ENCODE results near the gene RANBP3L.
"Not testable (repeated sequence)": the region's sequence is repeated elsewhere in the genome, so short reads cannot be mapped to it uniquely, and the experiment has no call there.

Gene RANBP3L

DNA sequence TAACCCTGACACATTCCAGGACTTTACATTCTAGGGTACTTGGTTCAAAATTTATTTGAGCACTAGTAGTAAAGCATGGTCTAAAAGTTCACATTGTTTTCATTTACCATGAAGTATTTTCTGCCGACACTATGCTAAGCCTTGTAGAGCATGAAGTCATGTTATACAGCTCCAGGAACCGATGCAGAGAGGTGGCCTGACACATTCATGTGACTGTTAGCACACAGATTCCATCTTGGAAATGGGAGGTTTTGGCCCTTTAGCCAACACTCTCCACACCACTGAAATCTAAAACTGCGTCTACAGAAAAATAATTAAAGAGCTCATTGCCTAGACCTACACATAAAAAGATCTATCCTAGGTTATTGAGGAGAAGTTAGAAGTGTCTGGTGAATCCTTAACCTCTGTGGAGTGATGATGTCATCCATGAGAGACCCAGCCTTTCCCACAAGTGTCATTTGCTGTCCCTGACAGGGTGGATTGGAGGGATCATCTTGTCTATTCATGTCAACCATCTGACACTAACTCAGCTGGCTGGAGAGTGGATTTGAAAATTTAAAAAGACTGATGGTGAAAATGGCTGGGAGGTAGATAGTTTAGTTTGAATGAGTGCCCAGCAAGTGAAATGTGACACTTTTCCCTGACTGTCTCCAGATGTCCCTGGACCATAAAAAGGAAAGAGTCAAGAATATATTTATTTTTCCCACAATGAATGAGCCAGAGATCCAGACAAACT is 1.3 kb downstream of the RANBP3L start:
- no CpG with 5 or more reads among the region's 3 CpGs for WGBS (ENCODE audit: extremely low coverage, insufficient coverage, low lambda C conversion rate)
- Histone ChIP-seq H3K4me1 (ENCODE audit: control insufficient read depth, low read depth, low read length) (no peaks in the 10 kb centered on the region), H3K9ac (ENCODE audit: low read length) (no peak overlapping the region), H3K4me2 (ENCODE audit: low read length) (no peak overlapping the region), H3K36me3 (ENCODE audit: control insufficient read depth, insufficient read depth, low read length) (no peaks in the 10 kb centered on the region), H3K4ac (ENCODE audit: low read depth, low read length) (no peak overlapping the region), H4K5ac (ENCODE audit: low read length) (no peak overlapping the region), H3K79me1 (ENCODE audit: low read length) (no peaks in the 10 kb centered on the region), H3K4me3 (ENCODE audit: low read length) (no peak overlapping the region), H2BK15ac (replicated peaks; ENCODE audit: low read depth) (no peak overlapping the region), H3K27ac (ENCODE audit: low read depth, low read length) (no peak overlapping the region), H4K8ac (ENCODE audit: low read depth, low read length) (no peak overlapping the region), H3K23ac (ENCODE audit: low read length) (no peak overlapping the region), H3K18ac (ENCODE audit: low read length) (no peak overlapping the region), H2AK5ac (ENCODE audit: low read length) (no peak overlapping the region), H3K56ac (ENCODE audit: low read length) (no peak overlapping the region), H3K27me3 (ENCODE audit: insufficient read depth, low read length, poor library complexity) (no peaks in the 10 kb centered on the region), H3K79me2 (ENCODE audit: control insufficient read depth, insufficient read depth, low read length) (no peaks in the 10 kb centered on the region), H2BK120ac (ENCODE audit: low read depth, low read length) (no peak overlapping the region), H2BK5ac (ENCODE audit: low read length) (no peak overlapping the region)
- no peak for DNase-seq

DNA sequence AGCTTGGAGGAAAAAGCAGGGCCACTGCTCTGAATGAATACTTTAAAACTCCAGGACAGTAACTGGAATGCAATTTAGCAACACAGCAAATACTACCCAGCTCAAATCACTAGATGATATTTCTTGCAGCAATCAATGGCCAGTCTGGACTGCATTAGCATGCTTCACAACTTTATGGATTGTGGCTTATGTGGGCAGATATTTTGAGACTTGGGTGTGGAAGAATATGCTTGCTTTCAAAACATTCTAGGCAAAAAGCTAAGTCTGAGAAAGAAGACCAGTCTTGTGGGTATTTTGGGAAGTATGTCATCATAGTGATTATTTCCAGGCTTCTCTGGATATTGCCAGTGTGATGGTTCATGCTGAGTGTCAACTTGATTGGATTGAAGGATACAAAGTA is 3.1 kb downstream of the RANBP3L start:
- Histone ChIP-seq H3K4ac (ENCODE audit: low read depth, low read length) (no peak overlapping the region), H3K27me3 (ENCODE audit: insufficient read depth, low read length, poor library complexity) (no peaks in the 10 kb centered on the region), H2AK5ac (ENCODE audit: low read length) (no peak overlapping the region), H3K27ac (ENCODE audit: low read depth, low read length) (no peak overlapping the region), H3K56ac (ENCODE audit: low read length) (no peak overlapping the region), H3K4me1 (ENCODE audit: control insufficient read depth, low read depth, low read length) (no peaks in the 10 kb centered on the region), H2BK120ac (ENCODE audit: low read depth, low read length) (no peak overlapping the region), H2BK5ac (ENCODE audit: low read length) (no peak overlapping the region), H3K79me1 (ENCODE audit: low read length) (no peaks in the 10 kb centered on the region), H3K4me2 (ENCODE audit: low read length) (no peak overlapping the region), H4K5ac (ENCODE audit: low read length) (no peak overlapping the region), H3K4me3 (ENCODE audit: low read length) (no peak overlapping the region), H3K18ac (ENCODE audit: low read length) (no peak overlapping the region), H3K23ac (ENCODE audit: low read length) (no peak overlapping the region), H3K36me3 (ENCODE audit: control insufficient read depth, insufficient read depth, low read length) (no peaks in the 10 kb centered on the region), H3K9ac (ENCODE audit: low read length) (no peak overlapping the region), H2BK15ac (replicated peaks; ENCODE audit: low read depth) (no peak overlapping the region), H4K8ac (ENCODE audit: low read depth, low read length) (no peak overlapping the region), H3K79me2 (ENCODE audit: control insufficient read depth, insufficient read depth, low read length) (no peaks in the 10 kb centered on the region)
- no peak for DNase-seq

DNA sequence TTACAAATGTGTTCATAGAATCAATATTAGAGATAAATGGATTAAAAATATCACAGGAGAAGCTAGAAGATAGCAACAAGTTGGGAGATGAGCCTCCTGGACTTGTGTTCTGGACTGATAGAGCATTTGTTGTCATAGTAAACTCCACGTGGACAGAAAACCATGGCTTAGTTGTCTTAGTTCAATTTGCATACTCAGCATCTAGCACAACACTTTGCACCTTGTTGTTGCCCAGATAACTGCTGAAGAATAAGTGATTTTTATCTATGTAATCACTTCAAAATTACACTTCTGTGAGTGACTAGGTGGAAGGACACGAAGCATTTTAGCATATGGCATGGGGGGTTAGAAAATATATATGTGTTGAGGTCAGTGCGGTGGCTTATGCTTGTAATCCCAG is 4.0 kb downstream of the RANBP3L start:
- H3K36me3 ChIP-seq (ENCODE audit: control insufficient read depth, insufficient read depth, low read length): no peaks in the 10 kb centered on the region
- no peaks in the 10 kb centered on the region for H3K79me2 ChIP-seq (ENCODE audit: control insufficient read depth, insufficient read depth, low read length)

DNA sequence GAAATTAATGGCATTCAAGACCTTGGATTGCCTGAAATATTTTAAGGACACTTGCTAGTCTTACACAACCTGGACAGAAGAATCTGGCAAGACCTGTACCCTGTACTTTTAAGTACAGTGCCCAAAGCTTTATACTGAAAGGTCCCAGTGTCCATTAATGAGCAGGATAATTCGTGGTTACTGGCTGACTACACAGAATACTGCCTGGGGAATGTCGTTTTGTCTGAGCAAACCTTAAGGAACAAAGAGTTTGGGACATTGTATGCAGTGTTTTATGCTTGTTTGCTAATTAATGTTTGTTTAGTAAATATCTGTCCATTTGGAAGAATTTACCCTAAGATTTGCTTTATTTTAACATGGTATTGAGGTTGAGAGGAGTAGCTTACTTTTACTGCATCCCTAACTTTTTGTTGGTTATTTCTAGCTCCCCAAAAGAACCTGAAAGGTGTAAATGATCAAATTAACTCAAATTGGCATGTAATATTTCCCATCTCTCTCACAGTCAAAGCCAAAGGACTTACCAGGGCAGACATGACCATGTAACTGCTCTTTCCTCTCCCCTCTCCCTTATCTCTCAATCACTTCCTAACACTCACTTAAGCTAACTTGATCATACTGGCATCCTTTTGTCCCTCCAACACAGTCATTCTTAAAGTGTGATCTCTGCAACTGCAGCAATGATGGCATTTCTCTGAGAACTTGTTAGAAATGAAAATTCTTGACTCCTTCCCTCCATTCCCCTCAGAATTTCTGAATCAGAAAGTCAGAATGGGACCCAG is 15.7 kb downstream of the RANBP3L start:
- H3K36me3 ChIP-seq (ENCODE audit: control insufficient read depth, insufficient read depth, low read length): no peaks in the 10 kb centered on the region
- H3K4me2 ChIP-seq (ENCODE audit: low read length): no peak overlapping the region
- no peak overlapping the region for H4K8ac ChIP-seq (ENCODE audit: low read depth, low read length)
- no peaks in the 10 kb centered on the region for H3K27me3 ChIP-seq (ENCODE audit: insufficient read depth, low read length, poor library complexity)
- no peak overlapping the region for H3K56ac ChIP-seq (ENCODE audit: low read length)
- no peak overlapping the region for H2AK5ac ChIP-seq (ENCODE audit: low read length)
- no peak overlapping the region for H3K4ac ChIP-seq (ENCODE audit: low read depth, low read length)
- no peak overlapping the region for H4K5ac ChIP-seq (ENCODE audit: low read length)
- no peak overlapping the region for H3K27ac ChIP-seq (ENCODE audit: low read depth, low read length)
- no peak overlapping the region for H2BK5ac ChIP-seq (ENCODE audit: low read length)
- H3K4me3 ChIP-seq (ENCODE audit: low read length): no peak overlapping the region
- H2BK120ac ChIP-seq (ENCODE audit: low read depth, low read length): no peak overlapping the region
- H3K4me1 ChIP-seq (ENCODE audit: control insufficient read depth, low read depth, low read length): peaks cover 6% of the 10 kb centered on the region
- no peaks in the 10 kb centered on the region for H3K79me2 ChIP-seq (ENCODE audit: control insufficient read depth, insufficient read depth, low read length)
- H3K18ac ChIP-seq (ENCODE audit: low read length): no peak overlapping the region
- peak; percentile 72 for DNase-seq
- H3K9ac ChIP-seq (ENCODE audit: low read length): no peak overlapping the region
- no CpG with 5 or more reads among the region's 2 CpGs for WGBS (ENCODE audit: extremely low coverage, insufficient coverage, low lambda C conversion rate)
- no peaks in the 10 kb centered on the region for H3K79me1 ChIP-seq (ENCODE audit: low read length)
- H2BK15ac ChIP-seq (replicated peaks; ENCODE audit: low read depth): no peak overlapping the region
- no peak overlapping the region for H3K23ac ChIP-seq (ENCODE audit: low read length)

More for the DNA sequence above, 4.0 kb downstream of the RANBP3L start:
- H2BK5ac ChIP-seq (ENCODE audit: low read length): no peak overlapping the region
- H2BK120ac ChIP-seq (ENCODE audit: low read depth, low read length): no peak overlapping the region
- no peak overlapping the region for H4K5ac ChIP-seq (ENCODE audit: low read length)
- no peak overlapping the region for H3K4me3 ChIP-seq (ENCODE audit: low read length)
- H3K23ac ChIP-seq (ENCODE audit: low read length): no peak overlapping the region
- no peak overlapping the region for H3K4ac ChIP-seq (ENCODE audit: low read depth, low read length)
- no peak overlapping the region for H3K18ac ChIP-seq (ENCODE audit: low read length)
- no peaks in the 10 kb centered on the region for H3K4me1 ChIP-seq (ENCODE audit: control insufficient read depth, low read depth, low read length)
- DNase-seq: peak; percentile 37
- no peaks in the 10 kb centered on the region for H3K79me1 ChIP-seq (ENCODE audit: low read length)
- no peak overlapping the region for H3K4me2 ChIP-seq (ENCODE audit: low read length)
- no peak overlapping the region for H2BK15ac ChIP-seq (replicated peaks; ENCODE audit: low read depth)
- no peak overlapping the region for H3K56ac ChIP-seq (ENCODE audit: low read length)
- WGBS (ENCODE audit: extremely low coverage, insufficient coverage, low lambda C conversion rate): no CpG with 5 or more reads among the region's 3 CpGs
- no peaks in the 10 kb centered on the region for H3K27me3 ChIP-seq (ENCODE audit: insufficient read depth, low read length, poor library complexity)
- no peak overlapping the region for H3K9ac ChIP-seq (ENCODE audit: low read length)
- no peak overlapping the region for H2AK5ac ChIP-seq (ENCODE audit: low read length)
- H3K27ac ChIP-seq (ENCODE audit: low read depth, low read length): no peak overlapping the region
- no peak overlapping the region for H4K8ac ChIP-seq (ENCODE audit: low read depth, low read length)

DNA sequence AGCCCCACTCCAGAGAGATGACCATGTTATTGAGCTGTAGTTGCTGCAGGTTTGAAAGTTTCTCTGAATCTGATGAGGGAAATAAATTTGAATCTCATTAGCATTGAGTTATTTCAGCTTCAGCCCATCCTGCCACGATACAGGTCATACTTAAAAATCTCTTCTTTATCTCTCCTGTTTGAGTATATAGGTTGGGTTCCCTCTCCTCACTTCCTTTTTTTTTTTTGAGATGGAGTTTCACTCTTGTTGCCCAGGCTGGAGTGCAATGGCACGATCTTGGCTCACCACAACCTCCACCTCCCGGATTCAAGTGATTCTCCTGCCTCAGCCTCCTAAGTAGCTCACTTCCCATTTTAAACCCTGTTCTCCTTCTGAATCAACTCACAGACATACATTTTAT is 17.9 kb downstream of the RANBP3L start:
- not testable (repeated sequence) for H3K79me2 ChIP-seq (ENCODE audit: control insufficient read depth, insufficient read depth, low read length); H3K4me2 ChIP-seq (ENCODE audit: low read length); H2BK15ac ChIP-seq (replicated peaks; ENCODE audit: low read depth); H4K8ac ChIP-seq (ENCODE audit: low read depth, low read length); H2BK120ac ChIP-seq (ENCODE audit: low read depth, low read length); H3K4ac ChIP-seq (ENCODE audit: low read depth, low read length); H3K4me3 ChIP-seq (ENCODE audit: low read length); H3K23ac ChIP-seq (ENCODE audit: low read length); H3K18ac ChIP-seq (ENCODE audit: low read length); H2AK5ac ChIP-seq (ENCODE audit: low read length); H4K5ac ChIP-seq (ENCODE audit: low read length); H3K4me1 ChIP-seq (ENCODE audit: control insufficient read depth, low read depth, low read length); H3K56ac ChIP-seq (ENCODE audit: low read length); H3K79me1 ChIP-seq (ENCODE audit: low read length); H3K27ac ChIP-seq (ENCODE audit: low read depth, low read length); H3K36me3 ChIP-seq (ENCODE audit: control insufficient read depth, insufficient read depth, low read length); H2BK5ac ChIP-seq (ENCODE audit: low read length); DNase-seq; H3K9ac ChIP-seq (ENCODE audit: low read length); H3K27me3 ChIP-seq (ENCODE audit: insufficient read depth, low read length, poor library complexity)
- WGBS (ENCODE audit: extremely low coverage, insufficient coverage, low lambda C conversion rate): no CpG with 5 or more reads among the region's 3 CpGs
